IPS-11a (cell line): Measurements from ENCODE around the gene SBK2.
"Not testable (repeated sequence)": the region's sequence is repeated elsewhere in the genome, so short reads cannot be mapped to it uniquely, and the experiment has no call there.

ENCODE experiments used
- H3K4me3 ChIP-seq: one replicate; pipeline ENCODE4 v1.5.1; 2013; ENCODE audit warnings: low read depth, low read length, control low read depth

Gene SBK2

GRCh38 chr19:55536951-55537740, at the start of gene SBK2:
Gene SBK2, minus strand, starts transcription at chr19:55537133. Its CDS starts 839 bp downstream, at chr19:55536294.
- no peak within 1 kb of the TSS for H3K4me3 ChIP-seq

GRCh38 chr19:55585658-55586339, 48.9 kb upstream of the SBK2 start:
- peak overlapping the region; percentile 28 for H3K4me3 ChIP-seq

GRCh38 chr19:55584871-55585270, 47.9 kb upstream of the SBK2 start:
- no peak overlapping the region for H3K4me3 ChIP-seq

- H3K4me3 ChIP-seq = not testable (repeated sequence)
Measured at GRCh38 chr19:55583897-55584296, 47.0 kb upstream of the SBK2 start.

- not testable (repeated sequence) for H3K4me3 ChIP-seq
Measured at GRCh38 chr19:55582284-55582683, 45.4 kb upstream of the SBK2 start.

GRCh38 chr19:55581823-55582223, 44.9 kb upstream of the SBK2 start:
- no peak overlapping the region for H3K4me3 ChIP-seq

GRCh38 chr19:55581145-55581822, 44.4 kb upstream of the SBK2 start:
- H3K4me3 ChIP-seq = peak overlapping the region; percentile 20

- H3K4me3 ChIP-seq = peak within 1 kb of the TSS; percentile 74
Measured at GRCh38 chr19:55580628-55581144, 43.8 kb upstream of the SBK2 start, which contains the start of gene ZNF579. Gene ZNF579, minus strand, starts transcription at chr19:55580848. Its CDS starts 1,209 bp downstream, at chr19:55579639.

GRCh38 chr19:55579766-55580621, 43.1 kb upstream of the SBK2 start:
- peak overlapping the region; percentile 74 for H3K4me3 ChIP-seq

- peak overlapping the region; percentile 74 for H3K4me3 ChIP-seq
Measured at GRCh38 chr19:55578761-55579747, 42.1 kb upstream of the SBK2 start.

GRCh38 chr19:55578031-55578760, 41.3 kb upstream of the SBK2 start:
- no peak overlapping the region for H3K4me3 ChIP-seq

- no peak overlapping the region for H3K4me3 ChIP-seq
Measured at GRCh38 chr19:55576746-55577145, 39.8 kb upstream of the SBK2 start.

- not testable (repeated sequence) for H3K4me3 ChIP-seq
Measured at GRCh38 chr19:55573929-55574328, 37.0 kb upstream of the SBK2 start.

- not testable (repeated sequence) for H3K4me3 ChIP-seq
Measured at GRCh38 chr19:55569477-55569876, 32.5 kb upstream of the SBK2 start.

- no peak overlapping the region for H3K4me3 ChIP-seq
Measured at GRCh38 chr19:55567708-55568328, 30.9 kb upstream of the SBK2 start.

GRCh38 chr19:55566823-55567222, 29.9 kb upstream of the SBK2 start:
- H3K4me3 ChIP-seq = no peak overlapping the region

GRCh38 chr19:55563261-55563690, 26.3 kb upstream of the SBK2 start:
- H3K4me3 ChIP-seq = no peak overlapping the region

- H3K4me3 ChIP-seq = no peak overlapping the region
Measured at GRCh38 chr19:55559684-55560083, 22.8 kb upstream of the SBK2 start.
